Measurements from ENCODE around the gene OBSCN.
"Not testable (repeated sequence)": the region's sequence is repeated elsewhere in the genome, so short reads cannot be mapped to it uniquely, and the experiment has no call there.

Gene OBSCN

DNA sequence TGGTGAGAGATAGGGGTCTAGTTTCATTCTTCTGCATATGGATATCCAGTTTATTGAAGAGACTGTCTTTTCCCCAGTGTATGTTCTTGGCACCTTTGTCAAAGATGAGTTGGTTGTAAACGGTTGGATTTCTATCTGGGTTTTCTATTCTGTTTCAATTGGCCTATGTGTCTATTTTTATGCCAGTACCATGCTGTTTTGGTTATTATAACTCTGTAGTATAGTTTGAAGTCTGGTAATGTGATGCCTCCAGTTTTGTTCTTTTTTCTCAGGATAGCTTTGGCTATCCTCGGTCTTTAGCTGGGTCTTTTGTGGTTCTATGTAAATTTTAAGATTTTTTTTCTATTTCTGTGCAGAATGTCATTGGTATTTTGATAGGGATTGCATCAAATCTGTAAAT, 19.6 kb upstream of the OBSCN start:
- DNase-seq = not testable (repeated sequence)

DNA sequence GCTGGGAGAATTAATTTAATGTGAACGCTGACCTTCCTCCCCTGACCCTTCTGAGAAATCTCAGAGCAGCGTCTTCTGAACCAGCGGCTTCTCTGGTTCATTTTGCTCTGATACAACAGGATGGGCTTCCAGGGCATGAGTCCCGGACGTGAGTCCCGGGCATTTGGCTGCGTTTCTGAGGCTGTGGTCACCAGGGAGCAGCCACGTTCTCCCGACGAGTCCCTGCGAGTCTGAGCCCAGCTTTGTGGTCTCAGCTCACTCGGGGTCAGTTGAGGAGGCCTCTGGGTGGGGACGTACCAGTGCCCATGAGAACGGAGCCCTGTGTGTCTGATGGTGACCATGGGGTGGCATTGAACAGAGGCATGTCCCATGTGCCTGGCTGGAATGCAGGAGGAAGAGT, 17.7 kb upstream of the OBSCN start:
- DNase-seq = no peak

DNA sequence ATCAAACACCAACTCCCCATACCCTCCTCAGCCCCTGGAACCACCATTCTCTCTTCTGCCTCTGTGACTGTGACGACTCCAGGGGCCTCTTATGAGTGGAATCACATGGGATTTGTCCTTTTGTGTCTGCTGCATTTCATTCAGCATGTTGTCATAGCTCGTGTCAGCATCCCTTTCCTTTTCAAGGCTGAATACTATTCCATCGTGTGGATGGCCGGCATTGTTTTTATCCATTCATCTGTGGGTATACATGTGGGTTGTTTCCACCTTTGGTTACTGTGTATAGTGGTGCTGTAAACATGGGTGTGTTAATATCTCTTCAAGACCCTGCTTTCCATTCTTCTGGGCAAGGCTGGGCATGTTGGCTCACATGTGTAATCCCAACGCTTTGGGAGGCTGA, 17.1 kb upstream of the OBSCN start:
- DNase-seq = no peak

DNA sequence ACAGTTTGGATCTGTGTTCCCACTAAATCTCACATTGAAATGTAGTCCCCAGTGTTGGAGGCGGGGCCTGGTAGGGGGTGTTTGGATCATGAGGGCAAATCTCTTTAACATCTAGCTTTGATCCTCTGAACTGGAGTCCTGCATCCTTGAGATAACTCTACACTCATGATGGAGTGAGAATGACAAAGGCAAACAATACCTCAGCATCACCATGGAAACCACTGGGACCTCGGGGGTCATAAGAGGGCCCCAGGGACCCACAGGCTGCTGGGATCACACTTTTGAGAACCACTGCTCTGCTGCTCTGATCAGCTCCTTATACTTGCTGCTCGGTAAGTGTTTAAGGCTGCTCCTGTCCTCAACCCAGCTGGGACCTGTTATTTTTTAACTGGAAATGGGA, 13.4 kb upstream of the OBSCN start:
- DNase-seq = no peak

DNA sequence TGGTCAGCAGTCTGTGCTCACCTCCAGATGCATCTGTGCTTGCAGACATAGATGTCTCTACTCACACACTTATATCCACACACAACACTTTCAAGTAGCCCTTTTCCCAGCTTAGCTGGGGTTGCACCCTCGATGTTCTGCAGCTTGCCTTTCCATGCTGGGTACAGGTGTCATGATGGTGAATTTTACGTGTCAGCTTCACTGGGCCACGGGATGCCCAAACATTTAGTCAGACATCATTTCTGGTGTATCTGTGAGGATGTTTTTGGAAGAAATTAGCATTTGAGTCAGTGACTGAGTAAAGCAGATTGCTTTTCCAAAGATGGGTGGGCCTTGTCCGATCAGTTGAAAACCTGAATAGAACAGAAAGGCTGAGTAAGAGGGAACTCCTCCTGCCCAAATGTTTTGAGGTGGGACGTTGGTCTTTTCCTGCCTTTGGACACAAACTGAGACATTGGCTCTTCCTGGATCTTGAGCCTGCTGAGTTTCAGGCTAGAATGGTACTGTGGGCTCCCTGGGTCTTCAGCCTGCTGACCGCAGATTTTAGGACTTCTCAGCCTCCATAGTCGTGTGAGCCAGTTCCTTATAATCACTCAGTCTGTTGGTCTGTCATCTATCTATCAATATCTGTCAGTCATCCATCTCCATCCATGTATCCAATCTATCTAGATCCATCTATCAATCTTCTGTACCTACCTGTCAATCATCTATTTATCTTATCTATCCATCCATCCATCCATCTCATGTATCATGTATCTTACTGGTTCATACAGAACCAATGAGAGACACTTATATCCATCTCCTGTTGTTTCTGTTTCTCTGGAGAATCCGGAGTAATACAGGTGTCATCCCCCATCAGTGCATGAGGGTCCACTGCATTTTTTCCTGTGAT, 12.7 kb upstream of the OBSCN start:
- DNase-seq = no peak

DNA sequence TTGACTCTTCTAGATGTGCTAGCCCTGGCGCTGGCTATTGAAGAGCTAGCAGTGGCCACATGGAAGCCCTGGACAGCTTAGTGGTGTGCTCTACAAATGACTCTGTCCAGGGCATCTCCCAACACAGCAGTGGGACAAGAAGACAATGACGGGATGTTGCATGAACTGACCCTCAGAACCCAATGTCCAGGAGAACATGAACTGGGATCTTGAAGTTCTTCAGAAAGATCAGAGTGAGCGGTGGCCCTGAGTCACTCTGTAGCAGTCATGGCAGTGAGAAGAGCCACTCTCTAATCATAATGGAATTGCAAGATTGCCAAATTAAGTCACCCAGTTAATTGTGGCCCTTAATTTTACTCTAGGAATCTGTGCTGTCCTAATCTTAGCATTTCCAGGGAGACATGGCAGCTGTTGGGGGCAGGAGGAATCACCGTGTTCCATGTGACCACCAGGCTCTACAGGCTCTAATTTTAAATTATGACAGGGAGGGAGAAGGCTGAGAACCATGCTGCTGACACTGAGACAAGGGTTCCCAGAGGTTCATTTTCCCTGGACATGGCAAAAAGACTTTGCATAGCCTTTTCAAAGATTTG, 10.2 kb upstream of the OBSCN start:
- DNase-seq = no peak

DNA sequence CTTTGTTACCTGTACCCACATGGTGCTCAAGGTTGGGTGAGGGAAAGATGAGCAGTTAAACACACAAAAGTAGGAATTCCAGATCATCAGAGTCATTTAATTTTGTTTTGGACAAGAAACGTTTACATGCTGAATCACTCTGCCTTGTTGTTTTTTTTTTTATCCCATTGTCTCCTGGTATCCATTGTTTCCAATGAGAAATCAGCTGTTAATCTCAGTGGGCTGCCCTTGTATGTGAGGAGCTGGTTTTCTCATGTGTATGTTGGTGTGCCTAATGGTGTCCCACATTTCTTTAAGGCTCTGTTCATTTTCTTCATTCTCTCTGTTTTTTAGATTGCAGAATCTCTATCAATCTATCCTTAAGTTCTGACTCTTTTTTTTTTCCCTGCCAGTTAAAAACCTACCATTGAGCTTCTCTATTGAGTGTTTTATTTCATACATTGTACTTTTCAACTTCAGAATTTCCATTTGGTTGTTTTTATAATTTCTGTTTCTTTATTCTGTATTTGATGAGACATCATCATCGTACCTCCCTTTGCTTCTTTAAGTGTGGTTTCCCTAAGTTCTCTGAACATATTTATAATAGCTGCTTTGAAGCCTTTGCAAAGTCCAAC, 8.8 kb upstream of the OBSCN start:
- no peak for DNase-seq

DNA sequence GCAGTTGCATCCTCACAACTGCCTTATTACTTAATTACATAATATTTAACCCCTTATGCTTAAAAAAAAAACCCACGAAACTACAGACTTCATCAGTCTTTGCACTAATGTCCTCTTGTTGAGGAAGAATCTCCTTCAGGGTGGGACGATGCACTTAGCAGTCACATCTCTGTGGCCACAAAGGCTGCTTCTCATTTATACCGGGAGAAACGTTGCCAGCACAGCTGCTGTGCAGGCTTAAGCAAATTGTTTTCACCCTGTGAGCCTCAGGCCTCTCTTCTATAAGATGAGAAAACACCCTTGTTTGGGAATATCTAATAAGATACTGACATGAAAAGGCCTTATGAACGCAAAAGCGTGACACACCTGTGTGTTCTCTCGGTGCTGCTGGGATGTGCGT, 2.9 kb upstream of the OBSCN start:
- no peak for DNase-seq

DNA sequence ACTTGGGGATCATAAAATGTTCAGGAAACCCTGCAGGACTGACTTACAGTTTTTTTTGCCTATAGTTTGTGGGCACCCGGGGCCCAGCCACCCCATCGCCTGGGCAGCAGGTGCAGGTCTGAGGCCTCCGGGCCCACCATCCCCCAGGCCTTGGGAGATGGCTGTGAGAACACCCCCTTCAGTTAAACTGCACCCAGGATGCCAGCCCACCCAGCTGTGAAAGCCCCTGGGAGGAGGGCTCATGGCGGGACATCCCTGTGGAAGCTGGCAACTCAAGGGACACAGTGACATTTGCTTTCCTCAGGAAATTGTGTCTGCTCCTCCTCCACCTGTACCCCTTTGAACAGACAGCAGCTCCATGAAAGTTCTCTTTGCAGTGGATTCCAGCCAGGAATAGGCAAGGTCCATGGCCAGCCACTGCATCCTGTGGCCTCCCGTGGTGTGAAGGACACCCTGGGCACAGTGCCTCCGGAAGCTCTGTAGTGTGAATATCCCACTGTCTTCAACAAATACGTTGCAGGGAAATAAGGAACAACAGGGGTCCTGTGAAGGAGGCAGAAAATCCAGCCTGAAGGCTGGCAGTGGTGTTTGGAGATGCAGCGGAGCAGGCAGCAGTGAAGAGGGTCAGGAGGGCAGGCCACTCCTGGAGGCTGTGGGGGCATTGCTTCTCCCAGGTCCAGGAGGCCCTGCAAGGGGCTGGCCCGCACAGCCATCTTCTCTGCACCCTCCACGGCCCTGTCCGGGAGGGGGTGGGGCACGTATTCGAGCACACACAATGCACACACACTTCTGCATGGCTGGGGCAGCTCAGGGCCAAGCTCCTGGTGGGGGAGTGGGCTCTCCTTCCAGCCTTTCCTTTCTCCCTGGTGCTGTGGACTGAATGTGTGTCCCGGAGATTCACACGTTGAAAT, 2.1 kb upstream of the OBSCN start:
- no peak for DNase-seq

DNA sequence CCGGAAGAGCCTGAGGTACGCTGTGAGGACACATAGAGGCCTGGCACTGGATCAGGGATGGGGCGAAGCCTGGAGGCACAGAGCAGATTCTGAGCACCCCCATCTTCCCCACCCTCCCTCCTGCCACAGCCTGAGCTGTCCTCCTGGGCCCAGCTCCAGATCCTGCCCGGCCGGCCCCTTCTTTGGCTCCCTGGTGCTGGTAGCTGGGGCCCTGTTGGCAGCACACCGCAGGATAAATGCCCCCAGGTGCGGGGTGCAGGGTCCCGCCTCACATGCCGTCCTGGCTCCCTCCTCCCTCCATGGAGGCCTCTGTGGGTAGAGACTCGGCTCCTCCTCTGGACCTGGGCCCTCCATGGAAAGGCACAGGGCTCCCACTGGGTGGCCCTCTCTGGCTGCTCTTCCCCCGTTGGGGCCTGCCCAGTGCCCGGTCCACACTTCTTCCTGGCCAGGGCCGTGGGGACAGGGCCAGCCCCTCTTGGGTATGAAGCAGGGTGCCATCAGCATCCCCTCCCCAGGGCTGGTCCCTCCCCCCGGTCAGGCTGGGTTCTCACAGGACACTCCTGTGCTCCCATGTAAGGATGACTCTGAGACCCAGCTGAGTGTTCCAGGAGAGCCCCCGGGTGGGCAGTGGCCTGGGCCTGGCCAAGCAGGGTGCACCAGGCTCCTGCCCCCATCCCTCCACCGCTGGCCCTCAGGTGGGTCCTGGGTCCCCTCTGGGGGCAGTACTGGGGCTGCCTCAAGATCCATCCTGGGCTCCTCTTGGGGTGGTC, 1.1 kb upstream of the OBSCN start:
- no peak for DNase-seq

DNA sequence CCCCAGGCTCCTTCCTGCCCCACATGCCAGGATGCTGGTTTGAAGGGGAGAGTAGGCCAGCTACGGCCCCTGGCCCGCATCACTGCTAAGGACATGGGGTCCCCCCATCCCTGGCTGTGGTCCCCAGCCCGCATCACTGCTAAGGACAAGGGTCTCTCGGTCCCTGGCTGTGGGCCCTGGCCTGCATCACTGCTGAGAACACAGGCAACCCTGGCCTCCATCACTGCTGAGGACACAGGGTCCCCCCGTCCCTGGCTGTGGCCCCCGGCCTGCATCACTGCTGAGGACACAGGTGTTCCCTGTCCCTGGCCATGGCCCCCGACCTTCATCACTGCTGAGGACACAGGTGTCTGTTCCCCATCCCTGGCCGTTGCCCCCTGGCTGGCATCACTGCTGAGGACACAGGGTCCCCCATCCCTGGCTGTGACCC, 448 bp upstream of the OBSCN start:
- DNase-seq = no peak

DNA sequence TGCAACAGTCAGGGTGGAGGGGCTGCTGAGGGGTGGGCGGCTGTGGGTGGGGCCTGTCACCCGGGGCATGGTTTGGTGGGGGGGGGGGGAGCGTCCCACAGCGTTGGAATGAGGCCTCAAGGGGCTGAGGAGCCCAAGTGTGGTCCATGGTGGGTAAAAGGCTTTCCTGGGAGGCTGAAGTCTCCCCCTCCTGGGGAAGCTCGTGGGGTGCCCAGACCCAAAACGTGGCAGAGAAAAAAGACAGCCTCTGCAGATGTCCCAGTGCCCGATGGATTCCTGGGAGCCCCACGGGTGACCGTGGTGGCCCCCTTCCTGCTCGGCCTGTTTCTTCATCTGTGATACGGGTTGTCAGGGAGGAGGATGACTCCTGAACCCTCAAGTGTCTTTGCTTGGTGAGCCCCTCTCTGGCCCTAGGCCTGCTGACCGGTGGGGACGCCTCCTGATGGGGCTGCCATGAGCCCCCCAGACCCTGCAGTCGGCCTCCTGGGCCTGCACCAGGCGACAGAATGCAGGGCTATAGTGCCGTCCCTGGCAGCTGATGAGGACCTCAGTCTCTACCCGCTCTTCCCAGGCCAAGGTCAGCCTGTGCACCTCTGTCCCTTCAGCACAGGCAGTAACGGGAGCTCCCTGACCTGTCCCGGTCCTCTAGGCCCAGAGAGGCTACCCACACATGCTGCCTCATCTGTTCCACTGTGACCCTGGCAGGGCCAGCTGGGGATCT, 1.1 kb downstream of the OBSCN start:
- no peak for DNase-seq

DNA sequence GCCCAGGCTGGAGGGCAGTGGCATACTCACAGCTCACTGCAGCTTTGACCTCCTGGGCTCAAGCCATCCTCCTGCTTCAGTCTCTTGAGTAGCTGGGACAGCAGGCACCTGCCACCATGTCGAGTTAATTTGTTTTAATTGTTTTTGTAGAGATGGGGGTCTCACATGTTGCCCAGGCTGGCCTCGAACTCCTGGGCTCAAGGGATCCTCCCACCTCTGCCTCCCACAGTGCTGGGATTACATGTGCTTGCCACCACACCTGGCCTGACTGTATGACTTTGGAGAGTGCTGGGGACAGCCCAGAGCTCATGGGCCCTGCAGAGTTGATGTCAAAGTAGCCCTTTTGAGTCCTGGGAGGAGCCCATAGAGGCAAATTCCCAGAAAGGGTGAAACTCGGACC, 1.8 kb downstream of the OBSCN start:
- no peak for DNase-seq

DNA sequence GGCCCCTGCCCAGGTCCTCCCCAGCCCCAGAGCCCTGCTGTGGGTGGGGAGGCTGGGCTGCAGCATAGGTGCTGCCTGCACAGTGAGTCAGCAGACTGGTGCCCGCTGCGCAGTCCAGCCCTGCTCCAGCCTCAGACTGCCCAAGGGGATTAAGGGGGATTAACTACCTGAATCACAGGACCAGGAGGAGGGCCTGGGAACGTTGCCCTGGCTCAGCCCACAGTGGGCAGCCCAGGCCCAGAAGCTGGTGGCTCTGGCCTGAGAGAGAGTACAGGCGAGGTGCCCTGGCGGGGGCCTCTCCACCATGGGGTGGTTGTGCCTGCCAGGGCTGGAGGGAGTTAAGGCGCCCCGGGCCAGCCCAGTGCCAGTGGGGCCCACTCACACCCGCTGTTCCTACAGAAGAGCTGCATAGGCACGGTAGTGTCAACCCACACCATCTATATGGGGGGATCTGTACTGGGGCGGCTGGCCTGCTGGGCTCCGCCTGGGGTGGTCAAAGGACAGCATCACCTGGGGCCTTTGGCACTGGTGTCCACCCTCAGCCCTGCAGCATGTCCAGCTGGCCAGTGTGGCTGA, 2.3 kb downstream of the OBSCN start:
- DNase-seq = no peak

DNA sequence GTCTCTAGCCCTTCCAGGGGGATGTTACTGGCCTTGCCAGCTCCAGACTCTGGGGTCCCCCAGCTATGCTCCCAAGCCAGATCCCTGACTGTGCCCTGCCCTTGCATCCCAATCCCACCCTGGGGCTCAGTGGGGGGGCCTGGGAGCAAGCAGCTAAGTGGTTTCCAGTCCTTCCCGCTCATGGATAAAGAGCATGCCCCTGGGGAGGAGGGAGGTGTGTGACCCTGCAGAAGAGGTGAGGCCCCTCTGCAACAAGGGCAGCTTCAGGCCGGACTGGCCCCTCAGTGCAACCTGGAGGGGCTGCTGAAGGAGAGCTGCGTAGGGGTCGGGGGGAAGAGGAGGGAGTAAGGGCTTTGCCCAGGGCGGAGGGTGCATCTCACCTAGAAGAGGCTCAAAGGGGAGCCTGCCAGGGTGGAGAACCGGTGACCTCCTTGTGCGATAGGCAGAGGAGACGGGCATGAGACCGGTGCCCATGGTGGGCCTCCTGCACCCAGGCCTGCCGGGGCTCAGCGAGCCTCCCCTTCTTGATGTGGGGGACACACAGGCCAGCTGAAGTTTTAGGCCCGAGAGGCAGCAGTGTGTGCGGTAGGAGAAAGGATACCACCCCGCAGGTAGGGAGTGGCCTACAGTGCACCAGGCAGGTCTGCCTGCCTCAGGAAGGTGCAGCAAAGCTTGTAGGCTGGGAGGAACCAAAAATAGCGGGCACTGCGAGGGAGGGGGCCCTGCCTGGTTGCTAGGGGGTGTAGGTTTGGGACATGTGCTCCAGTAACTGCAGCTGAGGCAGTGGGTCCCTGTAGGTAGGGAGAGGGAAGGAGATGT, 3.1 kb downstream of the OBSCN start:
- DNase-seq = no peak

DNA sequence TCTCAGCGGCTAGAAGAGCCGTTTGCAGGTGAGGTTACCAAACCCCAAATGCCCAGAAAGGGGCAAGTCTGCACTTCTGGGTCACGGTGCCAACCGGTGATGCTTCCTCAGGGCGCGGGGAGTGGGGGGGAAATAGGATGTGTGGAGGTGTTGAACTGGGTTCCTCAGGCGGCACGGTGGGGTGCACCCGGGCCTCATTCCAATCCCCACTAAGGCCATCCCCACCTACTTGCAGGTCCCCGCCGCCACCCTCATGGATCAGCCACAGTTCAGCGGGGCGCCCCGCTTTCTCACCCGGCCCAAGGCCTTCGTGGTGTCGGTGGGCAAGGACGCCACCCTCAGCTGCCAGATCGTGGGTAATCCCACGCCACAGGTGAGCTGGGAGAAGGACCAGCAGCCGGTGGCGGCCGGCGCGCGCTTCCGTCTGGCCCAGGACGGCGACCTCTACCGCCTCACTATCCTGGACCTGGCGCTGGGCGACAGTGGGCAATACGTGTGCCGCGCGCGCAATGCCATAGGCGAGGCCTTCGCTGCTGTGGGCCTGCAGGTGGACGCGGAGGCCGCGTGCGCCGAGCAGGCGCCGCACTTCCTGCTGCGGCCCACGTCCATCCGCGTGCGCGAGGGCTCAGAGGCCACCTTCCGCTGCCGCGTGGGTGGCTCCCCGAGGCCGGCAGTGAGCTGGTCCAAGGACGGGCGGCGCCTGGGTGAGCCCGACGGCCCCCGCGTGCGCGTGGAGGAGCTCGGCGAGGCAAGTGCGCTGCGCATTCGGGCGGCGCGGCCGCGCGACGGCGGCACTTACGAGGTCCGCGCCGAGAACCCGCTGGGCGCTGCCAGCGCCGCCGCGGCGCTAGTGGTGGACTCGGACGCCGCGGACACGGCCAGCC, 3.9 kb downstream of the OBSCN start:
- DNase-seq = no peak

DNA sequence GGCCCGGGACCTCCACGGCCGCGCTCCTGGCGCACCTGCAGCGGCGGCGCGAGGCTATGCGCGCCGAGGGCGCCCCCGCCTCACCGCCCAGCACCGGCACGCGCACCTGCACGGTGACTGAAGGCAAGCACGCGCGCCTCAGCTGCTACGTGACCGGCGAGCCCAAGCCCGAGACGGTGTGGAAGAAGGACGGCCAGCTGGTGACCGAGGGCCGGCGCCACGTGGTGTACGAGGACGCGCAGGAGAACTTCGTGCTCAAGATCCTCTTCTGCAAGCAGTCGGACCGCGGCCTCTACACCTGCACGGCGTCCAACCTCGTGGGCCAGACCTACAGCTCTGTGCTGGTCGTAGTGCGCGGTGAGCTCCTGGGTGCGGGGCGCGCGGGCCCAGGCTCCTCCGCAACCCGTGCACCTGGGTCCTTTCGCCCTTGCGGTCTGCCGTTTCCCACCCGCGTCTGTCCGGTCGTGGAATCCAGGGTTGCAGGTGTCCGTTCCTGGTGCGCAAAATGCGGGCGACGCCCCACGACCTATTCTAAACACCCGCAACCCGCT, 4.6 kb downstream of the OBSCN start:
- DNase-seq = no peak

DNA sequence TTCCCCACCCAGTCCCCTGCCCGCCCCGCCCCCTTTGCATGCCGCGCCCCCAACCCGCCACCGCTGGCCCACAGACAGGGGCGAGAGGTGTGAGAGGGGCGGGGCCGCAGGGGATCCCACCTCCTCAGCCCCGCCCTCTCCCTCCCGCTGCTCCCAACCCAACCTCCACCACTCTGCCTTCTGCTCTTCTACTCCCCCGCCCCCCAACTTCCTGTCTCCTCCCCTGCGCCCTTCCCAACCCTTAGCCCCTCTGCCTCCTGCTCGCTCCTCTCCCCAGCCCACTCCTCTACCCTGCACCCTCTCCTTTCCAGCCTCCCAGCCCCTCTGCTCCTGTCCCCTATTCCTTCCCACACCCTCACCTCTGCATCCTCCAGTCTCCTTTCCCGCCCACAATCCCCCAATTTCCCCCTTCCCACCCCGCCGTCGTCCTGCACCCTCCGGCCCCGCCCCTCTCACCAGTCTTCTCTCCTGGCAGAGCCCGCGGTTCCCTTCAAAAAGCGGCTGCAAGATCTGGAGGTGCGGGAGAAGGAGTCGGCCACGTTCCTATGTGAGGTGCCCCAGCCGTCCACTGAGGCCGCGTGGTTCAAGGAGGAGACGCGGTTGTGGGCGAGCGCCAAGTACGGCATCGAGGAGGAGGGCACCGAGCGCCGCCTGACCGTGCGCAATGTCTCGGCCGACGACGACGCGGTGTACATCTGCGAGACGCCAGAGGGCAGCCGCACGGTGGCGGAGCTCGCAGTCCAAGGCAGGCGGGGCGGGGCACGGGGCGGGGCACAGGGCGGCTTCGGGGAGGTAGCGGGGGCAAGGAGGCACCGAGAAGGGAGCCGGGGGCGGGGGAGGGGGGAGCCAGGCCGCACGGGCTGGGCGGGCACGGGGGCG, 5.4 kb downstream of the OBSCN start:
- DNase-seq = peak; percentile 93
